ENCODE data around the gene FCGR2B. TPM values are rescaled to one million over a fixed set of nuclear protein-coding genes. Genes with fewer than 3 reads are reported as not detected.

FCGR2B gene
- total RNA-seq, 1 donor from 2014 or later: 43.4 TPM

Other genes with a start within 250 kb of the FCGR2B start
- gene FCGR2A, start 157.7 kb upstream of the FCGR2B start, total RNA-seq: 161 TPM
- gene HSPA6, start 138.6 kb upstream of the FCGR2B start, total RNA-seq: 6.8 TPM
- 117 TPM for gene FCGR3A, start 113.3 kb upstream of the FCGR2B start, total RNA-seq
- gene FCGR3B, start 32.0 kb upstream of the FCGR2B start, total RNA-seq: 10.9 TPM
- gene FCRLA, start 44.1 kb downstream of the FCGR2B start, total RNA-seq: not detected
- 0.48 TPM for gene FCRLB, start 58.4 kb downstream of the FCGR2B start, total RNA-seq
- gene DUSP12, start 86.6 kb downstream of the FCGR2B start, total RNA-seq: 16.2 TPM
- 26.5 TPM for gene ATF6, start 103.2 kb downstream of the FCGR2B start, total RNA-seq

Data from mesenteric fat pad (tissue), 1 donor.